H9 (cell line): ENCODE data around the gene OBSL1. TPM values are rescaled to one million over a fixed set of nuclear protein-coding genes. Genes with fewer than 3 reads are reported as not detected.
A peak's percentile ranks its signal among the peaks of the same experiment; 100 is the strongest.

Experiments used
- DNase-seq: peaks from one replicate; pipeline ENCODE4 v3.0.0-alpha.2; 2017
- H2AFZ ChIP-seq: one replicate; pipeline ENCODE4 v1.6.1; 2013; ENCODE audit warnings: mild to moderate bottlenecking, low read length, control low read depth, moderate library complexity
- H2AK5ac ChIP-seq: 2 replicates; pipeline ENCODE4 v1.6.1; 2013; ENCODE audit warnings: low read length, control low read depth, mixed read lengths; ENCODE audit not compliant: insufficient read length
- H2BK120ac ChIP-seq: one replicate; pipeline ENCODE4 v1.6.1; 2013; ENCODE audit warnings: low read depth, mild to moderate bottlenecking, low read length, control low read depth, inconsistent platforms; ENCODE audit not compliant: poor library complexity, severe bottlenecking
- H2BK12ac ChIP-seq: 2 replicates; pipeline ENCODE4 v1.6.1; 2013; ENCODE audit warnings: low read length, control low read depth, mixed read lengths, low read depth; ENCODE audit not compliant: insufficient read length
- H2BK15ac ChIP-seq: 2 replicates; pipeline ENCODE4 v1.6.1; 2013; ENCODE audit warnings: low read depth, low read length, control low read depth
- H2BK20ac ChIP-seq: one replicate; pipeline ENCODE4 v1.6.1; 2013; ENCODE audit warnings: low read depth, mild to moderate bottlenecking, low read length, control low read depth, inconsistent platforms; ENCODE audit not compliant: poor library complexity, severe bottlenecking
- H2BK5ac ChIP-seq: 2 replicates; pipeline ENCODE4 v1.6.1; 2013; ENCODE audit warnings: low read length, control low read depth, mixed read lengths; ENCODE audit not compliant: insufficient read length
- H3K14ac ChIP-seq: 2 replicates; pipeline ENCODE4 v1.6.1; 2013; ENCODE audit warnings: low read length, control low read depth; ENCODE audit not compliant: insufficient read depth
- H3K18ac ChIP-seq: 2 replicates; pipeline ENCODE4 v1.6.1; 2013; ENCODE audit warnings: low read depth, mild to moderate bottlenecking, mixed read lengths, low read length, control low read depth; ENCODE audit not compliant: insufficient read length
- H3K23ac ChIP-seq: 2 replicates; pipeline ENCODE4 v1.6.1; 2013; ENCODE audit warnings: low read length, control low read depth, mixed read lengths, low read depth; ENCODE audit not compliant: insufficient read length
- H3K23me2 ChIP-seq: 2 replicates; pipeline ENCODE4 v1.6.1; 2013; ENCODE audit warnings: low read depth, mild to moderate bottlenecking, mixed read lengths, low read length, control low read depth; ENCODE audit not compliant: insufficient read length, poor library complexity, severe bottlenecking
- H3K27ac ChIP-seq: 2 replicates; pipeline ENCODE4 v1.5.1; 2013; ENCODE audit warnings: low read length, control low read depth, mixed read lengths, low read depth; ENCODE audit not compliant: insufficient read length
- H3K27me3 ChIP-seq: 2 replicates; pipeline ENCODE4 v1.6.1; 2013; ENCODE audit warnings: low read length, control low read depth, inconsistent platforms; ENCODE audit not compliant: insufficient read depth
- H3K4ac ChIP-seq: 2 replicates; pipeline ENCODE4 v1.6.1; 2013; ENCODE audit warnings: low read depth, mild to moderate bottlenecking, control low read depth, inconsistent platforms, low read length, moderate library complexity
- H3K4me1 ChIP-seq: 2 replicates; pipeline ENCODE4 v1.6.1; 2013; ENCODE audit warnings: low read length, control low read depth, inconsistent platforms; ENCODE audit not compliant: insufficient read depth
- H3K4me2 ChIP-seq: 2 replicates; pipeline ENCODE4 v1.6.1; 2013; ENCODE audit warnings: low read length, control low read depth, mixed read lengths; ENCODE audit not compliant: insufficient read length, insufficient read depth
- H3K56ac ChIP-seq: 2 replicates; pipeline ENCODE4 v1.6.1; 2013; ENCODE audit warnings: low read depth, mild to moderate bottlenecking, mixed read lengths, low read length, control low read depth; ENCODE audit not compliant: insufficient read length
- H3K79me1 ChIP-seq: 2 replicates; pipeline ENCODE4 v1.6.1; 2013; ENCODE audit warnings: low read depth, mild to moderate bottlenecking, moderate library complexity, low read length, control low read depth, inconsistent platforms; ENCODE audit not compliant: insufficient read depth, poor library complexity, severe bottlenecking
- H3K79me2 ChIP-seq: 2 replicates; pipeline ENCODE4 v1.6.1; 2013; ENCODE audit warnings: low read length, control low read depth, inconsistent platforms; ENCODE audit not compliant: insufficient read depth
- H3K9ac ChIP-seq: 2 replicates; pipeline ENCODE4 v1.6.1; 2013; ENCODE audit warnings: low read length, control low read depth, mixed read lengths; ENCODE audit not compliant: insufficient read length; ENCODE audit errors: extremely low read depth
- H3K9me3 ChIP-seq: one replicate; pipeline ENCODE4 v1.6.1; 2013; ENCODE audit warnings: low read depth, low read length, inconsistent platforms; ENCODE audit not compliant: control insufficient read depth
- H3T11ph ChIP-seq: one replicate; pipeline ENCODE4 v1.6.1; 2013; ENCODE audit warnings: mild to moderate bottlenecking, low read length, control low read depth, inconsistent platforms
- H4K20me1 ChIP-seq: one replicate; pipeline ENCODE4 v1.6.1; 2013; ENCODE audit not compliant: control insufficient read depth, insufficient read length, insufficient read depth
- H4K5ac ChIP-seq: 2 replicates; pipeline ENCODE4 v1.6.1; 2013; ENCODE audit warnings: low read depth, mild to moderate bottlenecking, mixed read lengths, low read length, control low read depth; ENCODE audit not compliant: insufficient read length
- H4K8ac ChIP-seq: replicated peaks from 2 replicates; pipeline ENCODE4 v1.6.1; 2013; ENCODE audit warnings: low read length, control low read depth, mixed read lengths, low read depth; ENCODE audit not compliant: insufficient read length
- H4K91ac ChIP-seq: 2 replicates; pipeline ENCODE4 v1.6.1; 2013; ENCODE audit warnings: low read depth, mild to moderate bottlenecking, moderate library complexity, mixed read lengths, low read length, control low read depth; ENCODE audit not compliant: insufficient read length
- H3K27ac Mint-ChIP-seq, 3 experiments: 2 replicates in 2 of 3; 3 replicates in 1 of 3; pipeline ENCODE4 v1.8.0; 2020 to 2021; ENCODE audit warnings: mixed read lengths in 3 of 3, mild to moderate bottlenecking in 1 of 3, moderate library complexity in 1 of 3
- H3K27me3 Mint-ChIP-seq: 2 replicates; pipeline ENCODE4 v1.8.0; 2021; ENCODE audit warnings: low read depth, mild to moderate bottlenecking, moderate library complexity, mixed read lengths
- H3K36me3 Mint-ChIP-seq, 3 experiments: 2 replicates in 2 of 3; 3 replicates in 1 of 3; pipeline ENCODE4 v1.8.0; 2020 to 2021; ENCODE audit warnings: low read depth in 3 of 3, mixed read lengths in 3 of 3; ENCODE audit not compliant: insufficient read depth in 1 of 3
- H3K4me1 Mint-ChIP-seq, 2 experiments: 2 replicates each; pipeline ENCODE4 v1.8.0; 2020; ENCODE audit warnings: mixed read lengths in 2 of 2
- H3K4me3 Mint-ChIP-seq, 2 experiments: 2 replicates in 1 of 2; 3 replicates in 1 of 2; pipeline ENCODE4 v1.8.0; 2020 to 2021; ENCODE audit warnings: mild to moderate bottlenecking in 2 of 2, mixed read lengths in 2 of 2, moderate library complexity in 1 of 2
- H3K9me3 Mint-ChIP-seq, 2 experiments: 2 replicates in 1 of 2; 3 replicates in 1 of 2; pipeline ENCODE4 v1.8.0; 2020; ENCODE audit warnings: mild to moderate bottlenecking in 2 of 2, mixed read lengths in 2 of 2, moderate library complexity in 1 of 2
- WGBS: extraction: QIAGEN DNeasy Blood & Tissue Kit; methylation state at CpG from one replicate; pipeline ENCODE4 v1.1.7; 2013; ENCODE audit warnings: missing lambda C conversion rate, low lambda C conversion rate, mixed read lengths; ENCODE audit not compliant: insufficient read length; ENCODE audit errors: extremely low coverage; 5-methylcytosine and 5-hydroxymethylcytosine counted together
- total RNA-seq: library from RNA; stranded (reverse); gene quantifications from 2 replicates; pipeline ENCODE4 v1.2.1, GENCODE V29; 2021
- TF ChIP-seq, protein P1 (sequence below): fragments of 200-600 bp; sonication (generic); conservative IDR thresholded peaks from 3 replicates; pipeline ENCODE4 v1.8.0; 2021; ENCODE audit warnings: antibody characterized with exemption, mild to moderate bottlenecking

OBSL1 gene
- total RNA-seq, 1 experiment from 2014 or later, result 140 TPM

GRCh38 chr2:219531639-219532377 lies 39.5 kb downstream of the OBSL1 start:
- Histone ChIP-seq H3K14ac (no peak overlapping the region; the same call in 1 of the 2 replicates), H3K79me1 (no peaks in the 10 kb centered on the region), H3K9me3 (no peaks in the 10 kb centered on the region), H4K20me1 (no peaks in the 10 kb centered on the region), H2BK12ac (no peak overlapping the region), H3K79me2 (no peaks in the 10 kb centered on the region), H3K9ac (no peak overlapping the region), H2BK120ac (no peak overlapping the region), H3K4me1 (no peaks in the 10 kb centered on the region), H2BK15ac (no peak overlapping the region), H2BK20ac (no peak overlapping the region), H4K91ac (no peak overlapping the region), H3K23me2 (peaks cover 3% of the 10 kb centered on the region), H3T11ph (no peak overlapping the region), H4K5ac (no peak overlapping the region), H3K18ac (no peak overlapping the region), H2BK5ac (no peak overlapping the region), H2AK5ac (no peak overlapping the region), H3K56ac (no peak overlapping the region), H2AFZ (no peak overlapping the region), H3K27me3 (no peaks in the 10 kb centered on the region; the same call in 1 of the 2 replicates), H3K4me2 (no peak overlapping the region), H4K8ac (no peak overlapping the region), H3K27ac (no peak overlapping the region), H3K23ac (no peak overlapping the region), H3K4ac (no peak overlapping the region)
- Mint-ChIP-seq H3K9me3 (no peaks in the 10 kb centered on the region; a peak in 2 of 5 replicates), H3K27ac (peak overlapping the region in 1 of 3 experiments; percentile 14; a peak in 1 of 7 replicates), H3K36me3 (no peaks in the 10 kb centered on the region), H3K27me3 (peaks cover 56% of the 10 kb centered on the region), H3K4me1 (peaks cover 24 to 30% of the 10 kb centered on the region in 2 experiments), H3K4me3 (no peak overlapping the region; a peak in 1 of 5 replicates)
- no peak for DNase-seq
- TF ChIP-seq, protein P1, sequence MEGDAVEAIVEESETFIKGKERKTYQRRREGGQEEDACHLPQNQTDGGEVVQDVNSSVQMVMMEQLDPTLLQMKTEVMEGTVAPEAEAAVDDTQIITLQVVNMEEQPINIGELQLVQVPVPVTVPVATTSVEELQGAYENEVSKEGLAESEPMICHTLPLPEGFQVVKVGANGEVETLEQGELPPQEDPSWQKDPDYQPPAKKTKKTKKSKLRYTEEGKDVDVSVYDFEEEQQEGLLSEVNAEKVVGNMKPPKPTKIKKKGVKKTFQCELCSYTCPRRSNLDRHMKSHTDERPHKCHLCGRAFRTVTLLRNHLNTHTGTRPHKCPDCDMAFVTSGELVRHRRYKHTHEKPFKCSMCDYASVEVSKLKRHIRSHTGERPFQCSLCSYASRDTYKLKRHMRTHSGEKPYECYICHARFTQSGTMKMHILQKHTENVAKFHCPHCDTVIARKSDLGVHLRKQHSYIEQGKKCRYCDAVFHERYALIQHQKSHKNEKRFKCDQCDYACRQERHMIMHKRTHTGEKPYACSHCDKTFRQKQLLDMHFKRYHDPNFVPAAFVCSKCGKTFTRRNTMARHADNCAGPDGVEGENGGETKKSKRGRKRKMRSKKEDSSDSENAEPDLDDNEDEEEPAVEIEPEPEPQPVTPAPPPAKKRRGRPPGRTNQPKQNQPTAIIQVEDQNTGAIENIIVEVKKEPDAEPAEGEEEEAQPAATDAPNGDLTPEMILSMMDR, result no peak
- WGBS, result no CpG with 5 or more reads among the region's 20 CpGs
